ENCODE measurements around the gene GRIN2D.
A peak's percentile ranks its signal among the peaks of the same experiment; 100 is the strongest.
"Not testable (repeated sequence)": the region's sequence is repeated elsewhere in the genome, so short reads cannot be mapped to it uniquely, and the experiment has no call there.

GRIN2D gene

GRCh38 chr19:48393559-48394330 is at the start of gene GRIN2D:
GRIN2D (plus strand) TSS chr19:48393668; CDS start chr19:48398393, 4,725 bp downstream.
- peak; percentile 68 for DNase-seq

DNA sequence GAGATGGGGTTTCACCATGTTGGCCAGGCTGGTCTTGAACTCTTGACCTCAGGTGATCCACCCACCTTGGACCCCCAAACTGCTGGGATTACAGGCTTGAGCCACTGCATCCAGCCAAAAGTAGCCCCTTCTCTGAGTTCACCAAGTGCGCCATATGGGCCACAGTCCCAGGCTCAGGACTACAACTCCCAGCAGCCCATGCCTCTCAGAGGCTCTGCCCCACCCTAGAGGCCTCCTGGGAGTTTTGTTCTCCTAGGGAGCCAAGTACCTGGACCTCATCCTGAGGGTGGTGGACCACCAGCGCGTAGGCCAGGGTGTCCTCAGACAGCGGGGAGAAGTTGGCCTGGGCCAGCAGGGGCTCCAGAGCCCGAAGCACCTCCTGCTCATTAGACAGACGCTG is 48.6 kb upstream of the GRIN2D start:
- DNase-seq: no peak

DNA sequence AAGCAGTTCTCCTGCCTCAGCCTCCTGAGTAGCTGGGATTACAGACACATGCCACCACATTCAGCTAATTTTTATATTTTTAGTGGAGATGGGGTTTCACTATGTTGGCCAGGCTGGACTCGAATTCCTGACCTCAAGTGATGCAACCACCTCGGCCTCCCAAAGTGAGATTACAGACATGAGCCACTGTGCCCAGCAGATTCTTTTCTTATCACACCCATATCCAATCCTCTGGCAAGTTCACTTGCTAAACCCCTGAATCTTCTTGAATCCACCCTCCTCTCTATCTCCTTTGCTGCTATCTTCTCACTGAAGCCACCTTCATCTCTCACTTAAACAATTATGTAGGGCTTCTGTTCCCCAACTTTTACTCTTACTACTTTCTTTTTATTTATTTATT is 47.3 kb upstream of the GRIN2D start:
- no peak for DNase-seq

- DNase-seq: no peak
Observed at GRCh38 chr19:48348045-48348444, 45.4 kb upstream of the GRIN2D start.

GRCh38 chr19:48348737-48349136 is 44.7 kb upstream of the GRIN2D start:
- no peak for DNase-seq

- DNase-seq: no peak
Observed at GRCh38 chr19:48350856-48351255, 42.6 kb upstream of the GRIN2D start.

GRCh38 chr19:48351341-48351752 is 42.1 kb upstream of the GRIN2D start:
- peak; percentile 69 for DNase-seq

GRCh38 chr19:48353677-48354076 is 39.8 kb upstream of the GRIN2D start:
- DNase-seq: no peak

DNA sequence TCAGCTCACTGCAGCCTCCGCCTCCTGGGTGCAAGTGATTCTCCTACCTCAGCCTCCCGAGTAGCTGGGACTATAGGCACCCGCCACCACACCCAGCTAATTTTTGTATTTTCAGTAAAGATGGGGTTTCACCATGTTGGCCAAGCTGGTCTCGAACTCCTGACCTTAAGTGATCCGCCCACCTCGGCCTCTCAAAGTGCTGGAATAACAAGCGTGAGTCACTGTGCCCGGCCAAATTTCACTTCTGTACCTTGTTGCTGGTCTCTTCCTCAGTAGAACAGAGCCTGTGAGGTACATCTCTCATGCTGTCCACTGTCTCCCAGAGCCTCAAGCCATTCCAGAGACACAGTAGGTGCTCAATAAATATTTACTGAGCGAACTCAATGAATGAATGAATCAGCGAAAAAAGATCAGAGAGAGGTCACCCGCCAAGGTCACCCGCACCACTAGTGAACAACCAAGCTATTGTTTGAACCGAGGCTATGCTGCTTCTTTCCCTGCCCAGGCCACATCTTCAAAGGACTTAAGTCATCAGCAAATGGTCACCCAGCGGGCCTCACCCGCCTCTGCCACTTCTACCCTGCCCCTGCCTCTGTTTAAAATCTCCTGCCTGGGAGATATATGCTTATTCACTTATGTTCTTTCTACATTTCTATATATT is 39.0 kb upstream of the GRIN2D start:
- no peak for DNase-seq

DNA sequence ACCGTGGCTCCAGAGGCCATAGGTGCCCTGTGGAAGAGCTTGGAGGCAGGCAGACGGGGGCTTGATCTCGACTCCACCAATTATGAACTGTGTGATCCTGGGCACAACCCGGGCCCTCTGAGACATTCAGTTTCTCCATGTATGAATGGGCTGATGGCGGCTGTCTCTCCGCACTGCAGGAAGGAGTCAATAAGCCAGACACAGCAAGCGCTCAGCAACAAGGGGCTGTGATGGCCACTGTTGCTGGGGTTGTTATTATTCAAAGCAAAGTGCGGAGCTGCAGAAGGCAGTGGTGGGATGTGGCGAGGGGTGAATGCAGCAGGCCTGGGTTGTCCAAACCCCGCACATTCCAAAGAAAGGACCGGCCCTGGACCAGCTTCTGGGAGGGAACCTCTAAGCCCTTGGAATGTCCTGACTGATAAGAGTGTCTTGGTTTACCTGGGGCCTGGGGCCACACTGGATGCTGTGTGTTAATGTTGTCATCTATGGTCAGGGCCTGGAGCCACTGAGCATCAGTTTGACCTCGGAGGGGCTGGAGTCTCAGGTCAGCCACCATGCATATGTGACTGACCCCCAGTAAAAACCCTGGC is 38.0 kb upstream of the GRIN2D start:
- DNase-seq: no peak

GRCh38 chr19:48359123-48359522 is 34.3 kb upstream of the GRIN2D start:
- DNase-seq: no peak

- DNase-seq: no peak
Observed at GRCh38 chr19:48361912-48362311, 31.6 kb upstream of the GRIN2D start.

DNA sequence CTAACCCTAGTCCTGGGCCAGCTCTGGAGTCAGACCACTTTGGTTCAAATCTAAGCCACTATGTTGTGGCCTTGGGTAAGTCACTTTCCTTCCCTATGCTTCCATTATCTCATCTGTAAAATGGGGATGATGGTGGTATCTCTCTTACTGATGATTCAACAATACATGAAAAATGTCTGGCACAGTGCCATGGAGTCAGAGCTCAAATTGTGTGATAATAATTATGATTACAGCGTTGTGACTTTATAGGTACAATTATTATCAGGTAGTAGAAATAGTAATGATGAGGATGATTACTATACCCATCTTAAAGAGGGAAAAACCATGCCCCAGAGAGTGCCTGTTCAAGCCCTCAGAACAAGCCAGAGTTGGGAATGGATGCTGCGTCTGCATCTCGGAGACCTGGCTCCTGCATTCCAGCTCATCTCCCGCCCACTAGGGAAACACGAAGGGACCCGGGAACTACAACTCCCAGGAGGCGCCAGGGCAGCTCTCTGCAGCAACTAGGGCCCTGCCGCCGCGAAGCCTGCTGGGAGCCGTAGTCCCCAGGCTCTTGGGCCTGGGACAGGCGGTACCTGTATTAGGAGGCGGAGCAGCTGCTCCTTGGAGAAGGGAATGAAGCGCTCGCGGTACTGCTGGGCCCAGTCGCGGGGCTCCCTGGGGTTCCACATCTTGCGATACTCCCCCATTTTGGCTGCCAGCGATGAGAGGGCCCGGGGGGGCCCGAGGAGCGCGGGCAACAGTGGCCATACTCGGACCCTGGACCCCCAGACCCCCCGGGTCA is 30.6 kb upstream of the GRIN2D start:
- DNase-seq: peak; percentile 93

- no peak for DNase-seq
Observed at GRCh38 chr19:48363500-48363809, 30.0 kb upstream of the GRIN2D start.

GRCh38 chr19:48363810-48364597 is 29.5 kb upstream of the GRIN2D start, which contains the start of the genes SYNGR4 and TMEM143:
SYNGR4 (plus strand) TSS chr19:48364367; CDS start chr19:48365843, 1,476 bp downstream.
TMEM143 (minus strand) TSS chr19:48363940; CDS start chr19:48363920, 20 bp downstream.
- peak; percentile 98 for DNase-seq

DNA sequence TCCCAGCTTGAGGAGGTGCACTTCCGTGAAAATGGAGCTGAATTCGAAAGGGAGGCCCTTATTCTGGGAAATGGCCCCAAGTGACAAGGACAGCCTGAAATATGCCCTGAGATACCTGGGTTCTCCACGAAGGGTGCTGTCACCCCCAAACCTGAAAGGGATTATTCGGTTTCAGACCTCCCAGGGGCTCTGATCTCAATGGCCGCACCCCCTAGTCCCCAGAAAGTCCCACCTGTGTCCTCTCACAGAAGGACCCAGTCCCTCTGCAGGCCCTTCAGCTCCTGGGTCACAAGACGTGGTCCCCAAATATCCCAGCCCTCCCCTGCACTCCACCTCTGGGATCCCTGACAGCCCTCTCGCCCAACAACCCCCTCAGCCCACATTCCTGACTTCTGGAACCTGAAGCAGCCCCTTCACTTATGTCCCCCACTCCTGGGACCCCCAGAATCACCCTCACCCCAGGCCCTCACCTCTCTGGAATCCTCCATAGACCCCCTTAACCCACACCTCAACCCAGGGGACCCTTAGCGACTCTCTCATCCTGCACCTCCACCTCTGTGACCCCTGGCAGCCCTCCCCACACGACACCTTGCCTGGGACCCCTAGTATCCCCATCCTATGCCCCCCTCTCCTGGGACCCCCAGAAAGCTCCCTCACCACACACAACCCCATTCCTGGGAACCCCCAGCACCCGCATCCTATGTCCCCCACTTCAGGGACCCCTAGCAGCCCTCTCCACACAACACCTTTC is 28.7 kb upstream of the GRIN2D start:
- no peak for DNase-seq

DNA sequence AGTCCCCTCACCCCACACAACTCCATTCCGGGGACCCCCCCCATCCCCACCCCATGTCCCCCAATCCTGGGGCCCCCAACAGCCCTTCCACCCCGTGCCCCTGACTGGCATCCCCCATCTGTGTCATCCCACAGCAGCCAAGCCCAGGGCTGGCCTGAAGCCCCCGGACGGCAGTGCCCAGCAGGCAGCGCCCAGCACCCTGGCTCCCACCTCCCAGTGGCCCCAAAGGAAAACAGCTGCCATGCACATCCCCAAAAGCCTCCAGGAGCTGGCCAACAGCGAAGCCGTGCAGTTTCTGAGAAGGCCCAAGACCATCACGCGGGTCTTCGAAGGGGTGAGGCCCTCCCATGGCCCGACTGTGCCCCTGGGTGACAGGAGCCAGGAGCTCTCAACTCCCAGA is 27.9 kb upstream of the GRIN2D start:
- DNase-seq: no peak

DNA sequence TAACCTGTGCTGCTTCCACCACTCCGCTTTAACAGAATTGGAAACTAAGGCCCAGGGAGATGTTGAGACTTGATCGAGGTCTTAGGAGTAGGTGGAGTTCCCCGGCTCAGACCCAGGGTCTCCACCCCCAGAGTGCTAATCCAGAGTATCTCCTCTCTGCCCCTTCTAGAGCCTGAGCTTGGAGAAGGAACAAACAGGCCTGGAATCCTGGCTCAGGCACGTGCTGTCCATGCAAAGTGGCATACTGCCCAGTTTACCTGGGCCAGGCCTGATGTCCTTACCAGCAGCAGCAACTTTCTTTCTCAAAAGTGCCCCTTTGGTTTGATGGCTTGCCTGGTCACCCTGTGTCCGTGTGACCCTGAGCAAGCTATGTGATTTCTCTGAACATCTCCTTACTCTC is 25.6 kb upstream of the GRIN2D start:
- no peak for DNase-seq

- DNase-seq: no peak
Observed at GRCh38 chr19:48368936-48369335, 24.5 kb upstream of the GRIN2D start.

DNA sequence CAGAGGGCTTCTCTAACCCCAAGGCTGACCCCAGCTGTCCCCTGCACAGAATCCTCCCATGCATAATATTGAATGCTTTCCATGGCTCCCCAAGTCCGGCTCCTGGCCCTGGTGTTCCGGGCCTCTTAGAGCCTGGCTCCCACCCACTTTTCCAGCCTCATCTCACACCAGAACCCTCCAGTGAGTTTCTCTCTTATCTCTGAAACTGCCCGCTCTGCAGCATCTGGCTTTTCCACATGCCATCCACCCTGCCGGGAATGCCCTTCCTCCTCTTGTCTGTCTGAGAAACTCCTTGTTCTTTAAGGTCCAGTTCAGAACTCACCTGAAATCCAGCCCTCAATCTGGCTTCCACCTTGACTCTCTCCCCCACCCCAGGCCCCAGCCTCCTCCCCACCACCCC is 22.5 kb upstream of the GRIN2D start:
- DNase-seq: no peak

- DNase-seq: no peak
Observed at GRCh38 chr19:48371367-48371766, 22.1 kb upstream of the GRIN2D start.

DNA sequence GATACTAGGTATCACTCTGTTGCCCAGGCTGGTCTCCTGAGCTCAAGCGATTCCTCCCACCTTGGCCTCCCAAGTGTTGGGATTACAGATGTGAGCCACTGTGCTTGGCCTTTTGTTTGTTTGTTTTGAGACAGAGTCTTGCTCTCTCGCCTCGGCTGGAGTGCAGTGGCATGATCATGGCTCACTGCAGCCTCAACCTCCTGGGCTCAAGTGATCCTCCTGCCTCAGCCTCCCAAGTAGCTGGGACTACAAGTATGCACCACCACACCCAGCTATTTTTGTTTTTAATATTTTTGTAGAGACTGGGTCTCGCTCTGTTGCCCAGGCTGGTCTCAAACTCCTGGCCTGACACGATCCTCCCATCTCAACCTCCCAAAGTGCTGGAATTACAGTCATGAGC is 21.7 kb upstream of the GRIN2D start:
- DNase-seq: not testable (repeated sequence)
